ENCODE data around the gene TUBA4A.

TUBA4A gene

GRCh38 chr2:219273937-219274336 lies 20.2 kb upstream of the TUBA4A start:
- TF ChIP-seq, protein P1, sequence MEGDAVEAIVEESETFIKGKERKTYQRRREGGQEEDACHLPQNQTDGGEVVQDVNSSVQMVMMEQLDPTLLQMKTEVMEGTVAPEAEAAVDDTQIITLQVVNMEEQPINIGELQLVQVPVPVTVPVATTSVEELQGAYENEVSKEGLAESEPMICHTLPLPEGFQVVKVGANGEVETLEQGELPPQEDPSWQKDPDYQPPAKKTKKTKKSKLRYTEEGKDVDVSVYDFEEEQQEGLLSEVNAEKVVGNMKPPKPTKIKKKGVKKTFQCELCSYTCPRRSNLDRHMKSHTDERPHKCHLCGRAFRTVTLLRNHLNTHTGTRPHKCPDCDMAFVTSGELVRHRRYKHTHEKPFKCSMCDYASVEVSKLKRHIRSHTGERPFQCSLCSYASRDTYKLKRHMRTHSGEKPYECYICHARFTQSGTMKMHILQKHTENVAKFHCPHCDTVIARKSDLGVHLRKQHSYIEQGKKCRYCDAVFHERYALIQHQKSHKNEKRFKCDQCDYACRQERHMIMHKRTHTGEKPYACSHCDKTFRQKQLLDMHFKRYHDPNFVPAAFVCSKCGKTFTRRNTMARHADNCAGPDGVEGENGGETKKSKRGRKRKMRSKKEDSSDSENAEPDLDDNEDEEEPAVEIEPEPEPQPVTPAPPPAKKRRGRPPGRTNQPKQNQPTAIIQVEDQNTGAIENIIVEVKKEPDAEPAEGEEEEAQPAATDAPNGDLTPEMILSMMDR (IDR thresholded peaks at IDR 0.05; ENCODE audit: control insufficient read depth, extremely low read depth, insufficient read depth) = no peak
- no peak overlapping the region for H3K4me3 ChIP-seq (ENCODE audit: low read depth, low read length)
- no peak for DNase-seq (ENCODE audit: low read depth)

DNA sequence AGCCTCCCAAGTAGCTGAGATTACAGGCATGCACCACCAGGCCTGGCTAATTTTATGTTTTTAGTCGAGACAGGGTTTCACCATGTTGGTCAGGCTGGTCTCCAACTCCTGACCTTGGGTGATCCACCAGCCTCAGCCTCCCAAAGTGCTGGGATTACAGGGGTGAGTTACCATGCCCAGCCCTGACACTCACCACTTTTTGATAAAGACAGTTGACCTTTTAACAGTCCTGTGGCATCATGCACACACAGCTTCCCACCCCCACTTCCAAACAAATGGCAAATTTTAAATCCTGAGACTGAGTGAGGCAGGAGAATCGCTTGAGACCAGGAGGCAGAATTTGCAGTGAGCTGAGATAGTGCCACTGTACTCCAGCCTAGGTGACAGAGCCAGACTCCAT lies 19.3 kb upstream of the TUBA4A start:
- DNase-seq (ENCODE audit: low read depth) = no peak
- TF ChIP-seq, protein P1 (IDR thresholded peaks at IDR 0.05; ENCODE audit: control insufficient read depth, extremely low read depth, insufficient read depth) = no peak
- no peak overlapping the region for H3K4me3 ChIP-seq (ENCODE audit: low read depth, low read length)

- TF ChIP-seq, protein P1 (IDR thresholded peaks at IDR 0.05; ENCODE audit: control insufficient read depth, extremely low read depth, insufficient read depth) = no peak
- no peak overlapping the region for H3K4me3 ChIP-seq (ENCODE audit: low read depth, low read length)
- DNase-seq (ENCODE audit: low read depth) = no peak
Measured at GRCh38 chr2:219272356-219272755, 18.6 kb upstream of the TUBA4A start.

DNA sequence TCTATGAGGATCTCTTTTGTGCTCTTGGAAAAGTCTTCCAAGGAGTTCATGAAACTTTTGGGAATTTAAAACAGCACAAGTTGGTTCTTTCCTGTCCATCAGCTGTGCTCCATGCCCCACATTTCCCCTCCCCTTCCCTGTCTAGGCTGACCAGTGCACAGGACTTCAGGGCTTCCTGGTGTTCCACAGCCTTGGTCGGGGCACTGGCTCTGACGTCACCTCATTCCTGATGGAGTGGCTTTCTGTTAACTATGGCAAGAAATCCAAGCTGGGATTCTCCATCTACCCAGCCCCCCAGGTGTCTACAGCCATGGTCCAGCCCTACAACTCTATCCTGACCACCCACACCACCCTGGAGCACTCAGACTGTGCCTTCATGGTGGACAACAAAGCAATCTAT lies 17.3 kb upstream of the TUBA4A start:
- DNase-seq (ENCODE audit: low read depth) = no peak
- TF ChIP-seq, protein P1 (IDR thresholded peaks at IDR 0.05; ENCODE audit: control insufficient read depth, extremely low read depth, insufficient read depth) = no peak
- no peak overlapping the region for H3K4me3 ChIP-seq (ENCODE audit: low read depth, low read length)

DNA sequence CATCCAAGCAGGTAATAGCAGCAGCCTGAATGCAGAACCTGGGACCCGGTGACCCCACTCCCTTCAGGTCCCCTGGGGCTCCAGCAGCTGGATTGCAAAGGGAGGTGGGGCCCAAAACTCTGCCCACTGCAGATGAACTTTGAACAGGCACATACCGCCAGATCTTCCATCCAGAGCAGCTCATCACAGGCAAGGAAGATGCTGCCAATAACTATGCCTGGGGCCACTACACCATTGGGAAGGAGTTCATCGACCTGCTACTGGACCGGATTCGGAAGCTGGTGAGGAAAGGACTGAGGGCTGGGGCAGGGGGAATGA lies 16.3 kb upstream of the TUBA4A start:
- DNase-seq (ENCODE audit: low read depth) = no peak
- TF ChIP-seq, protein P1 (IDR thresholded peaks at IDR 0.05; ENCODE audit: control insufficient read depth, extremely low read depth, insufficient read depth) = no peak
- no peak overlapping the region for H3K4me3 ChIP-seq (ENCODE audit: low read depth, low read length)

GRCh38 chr2:219269362-219270054 lies 15.8 kb upstream of the TUBA4A start:
- TF ChIP-seq, protein P1 (IDR thresholded peaks at IDR 0.05; ENCODE audit: control insufficient read depth, extremely low read depth, insufficient read depth) = no peak
- H3K4me3 ChIP-seq (ENCODE audit: low read depth, low read length) = no peak overlapping the region
- no peak for DNase-seq (ENCODE audit: low read depth)

DNA sequence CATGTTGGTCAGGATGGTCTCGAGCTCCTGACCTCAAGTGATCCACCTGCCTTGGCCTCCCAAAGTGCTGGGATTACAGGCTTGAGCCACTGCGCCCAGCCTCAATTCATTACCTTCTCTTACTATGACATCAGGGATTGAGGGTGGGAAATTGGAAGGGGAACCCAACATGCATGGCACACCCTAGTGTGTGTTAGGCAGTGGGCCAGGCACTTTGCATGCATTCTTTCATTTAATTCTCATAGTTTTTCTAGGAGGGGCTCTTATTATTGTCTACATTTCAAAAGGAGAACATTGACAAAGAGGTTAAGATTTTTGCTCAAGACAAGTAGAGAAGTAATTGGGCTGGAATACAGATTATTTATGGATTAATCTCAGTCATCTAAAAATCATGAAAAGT lies 14.6 kb upstream of the TUBA4A start:
- no peak for DNase-seq (ENCODE audit: low read depth)
- TF ChIP-seq, protein P1 (IDR thresholded peaks at IDR 0.05; ENCODE audit: control insufficient read depth, extremely low read depth, insufficient read depth) = no peak
- no peak overlapping the region for H3K4me3 ChIP-seq (ENCODE audit: low read depth, low read length)
